GM12878 (cell line): ENCODE results near the gene CD2AP. TPM values are rescaled to one million over a fixed set of nuclear protein-coding genes. Genes with fewer than 3 reads are reported as not detected.

Source experiments
- ATAC-seq: fragments of 200-7000 bp; cut with Tn5 transposase; 3 replicates; pipeline ENCODE4 v1.9.1; 2020; ENCODE audit warnings: mild to moderate bottlenecking, moderate library complexity
- BruUV-seq: library from RNA; stranded (reverse); fragments of 400-500 nt; replicated peaks from 2 replicates; lab custom pipeline; 2021; lab: Mats Ljungman, UMichigan
- CTCF ChIA-PET: fragments of 300-600 bp; sonication (Branson Sonifier 250); formaldehyde crosslinking; extraction: SDS; loops from one replicate; lab custom pipeline; 2021; ENCODE audit warnings: inconsistent platforms; lab: Yijun Ruan, JAX
- POLR2A ChIA-PET: fragments of 350-600 bp; formaldehyde crosslinking; extraction: SDS; loops from one replicate; lab custom pipeline; 2021; ENCODE audit warnings: inconsistent platforms; lab: Charles Lee
- RAD21 ChIA-PET: fragments of 300-600 bp; sonication (Branson Sonifier 250); formaldehyde crosslinking; loops from one replicate; lab custom pipeline; 2023; ENCODE audit warnings: antibody characterized with exemption; ENCODE audit not compliant: unreplicated experiment; lab: Charles Lee
- SMC1A ChIA-PET: fragments of 300-600 bp; sonication (Branson Sonifier 250); formaldehyde crosslinking; loops from one replicate; lab custom pipeline; 2023; ENCODE audit not compliant: unreplicated experiment, uncharacterized antibody; lab: Charles Lee
- DNase-seq: peaks from one replicate; pipeline ENCODE4 v3.0.0-alpha.2; 2011; ENCODE audit warnings: low read depth, low spot score
- FAIRE-seq: peaks from 3 replicates; lab custom pipeline; 2011; peaks lifted over from hg19 to GRCh38; lab: Jason Lieb, UNC
- H2AFZ ChIP-seq: 2 replicates; pipeline ENCODE4 v1.6.0; 2011; ENCODE audit warnings: low read depth, low read length, control low read depth; ENCODE audit not compliant: control insufficient read depth
- H3K27ac ChIP-seq: 2 replicates; pipeline ENCODE4 v1.5.1; 2011; ENCODE audit warnings: control low read depth; ENCODE audit not compliant: control insufficient read depth, insufficient read depth
- H3K27me3 ChIP-seq, 2 experiments: replicated peaks in 1 of 2; 2 replicates each; pipeline versions ENCODE4 v1.6.0 to v1.6.1; 2011; ENCODE audit warnings: low read length in 1 of 2; ENCODE audit not compliant: control insufficient read depth in 2 of 2, insufficient read depth in 2 of 2
- H3K36me3 ChIP-seq, 2 experiments: 2 replicates each; pipeline ENCODE4 v1.5.1; 2011; ENCODE audit warnings: low read length in 1 of 2; ENCODE audit not compliant: control insufficient read depth in 2 of 2, insufficient read depth in 2 of 2
- H3K4me1 ChIP-seq: 2 replicates; pipeline ENCODE4 v1.6.1; 2011; ENCODE audit warnings: mild to moderate bottlenecking, low read length, moderate library complexity, mixed read lengths; ENCODE audit not compliant: control insufficient read depth, insufficient read depth
- H3K4me2 ChIP-seq: 2 replicates; pipeline ENCODE4 v1.6.0; 2011; ENCODE audit warnings: control low read depth; ENCODE audit not compliant: control insufficient read depth, insufficient read depth
- H3K4me3 ChIP-seq: fragments of 200-600 bp; sonication (generic); 2 replicates; pipeline ENCODE4 v1.5.1; 2016
- H3K79me2 ChIP-seq: 2 replicates; pipeline ENCODE4 v1.6.0; 2011; ENCODE audit warnings: low read length; ENCODE audit not compliant: control insufficient read depth, insufficient read depth
- H3K9ac ChIP-seq: 2 replicates; pipeline ENCODE4 v1.8.0; 2011; ENCODE audit warnings: low read length, control low read depth, mixed read lengths; ENCODE audit not compliant: control insufficient read depth, insufficient read depth
- H3K9me3 ChIP-seq: replicated peaks from 3 replicates; pipeline ENCODE4 v1.5.1; 2011; ENCODE audit warnings: mild to moderate bottlenecking, low read length; ENCODE audit not compliant: control insufficient read depth, insufficient read depth
- H4K20me1 ChIP-seq: 2 replicates; pipeline ENCODE4 v1.6.0; 2011; ENCODE audit not compliant: control insufficient read depth, insufficient read depth
- BHLHE40 ChIP-seq, 2 experiments: fragments of 450-650 bp in 1 of 2; IDR thresholded peaks; 2 replicates each; pipeline ENCODE4 v1.6.1; 2011 to 2017; ENCODE audit warnings: low read depth in 2 of 2, borderline replicate concordance in 1 of 2, improper control_type of control experiment in 1 of 2, low read length in 1 of 2, mild to moderate bottlenecking in 1 of 2
- BRCA1 ChIP-seq: IDR thresholded peaks from 2 replicates; pipeline ENCODE4 v1.6.1; 2011; ENCODE audit warnings: low read depth, low read length, improper control_type of control experiment
- CBX5 ChIP-seq: sonication (generic); IDR thresholded peaks from 2 replicates; pipeline ENCODE4 v1.6.1; 2016; ENCODE audit warnings: low read depth, moderate library complexity, mild to moderate bottlenecking, inconsistent platforms
- EP300 ChIP-seq, 2 experiments: fragments of 150-350 bp in 1 of 2; IDR thresholded peaks; 2 replicates each; pipeline ENCODE4 v1.6.1; 2011 to 2012; ENCODE audit warnings: low read depth in 2 of 2, low read length in 2 of 2, borderline replicate concordance in 1 of 2, improper control_type of control experiment in 1 of 2, inconsistent platforms in 1 of 2; ENCODE audit not compliant: control insufficient read depth in 1 of 2
- RELA ChIP-seq: fragments of 450-650 bp; IDR thresholded peaks from 2 replicates; pipeline ENCODE4 v1.8.0; 2014; ENCODE audit warnings: borderline replicate concordance; ENCODE audit not compliant: partially characterized antibody
- SMAD1 ChIP-seq: fragments of 450-650 bp; IDR thresholded peaks from 2 replicates; pipeline ENCODE4 v1.6.1; 2018; ENCODE audit warnings: mild to moderate bottlenecking, low read depth; ENCODE audit not compliant: partially characterized antibody
- ZNF622 ChIP-seq: fragments of 450-650 bp; IDR thresholded peaks from 2 replicates; pipeline ENCODE4 v1.6.1; 2017; ENCODE audit warnings: mild to moderate bottlenecking, inconsistent platforms
- ZZZ3 ChIP-seq: IDR thresholded peaks from 2 replicates; pipeline ENCODE4 v1.6.1; 2011; ENCODE audit warnings: low read depth; ENCODE audit not compliant: control insufficient read depth, insufficient read length
- WGBS: methylation state at CpG from one replicate; pipeline ENCODE4 v1.1.6; 2016; ENCODE audit warnings: low lambda C conversion rate; ENCODE audit not compliant: insufficient replicate concordance, insufficient coverage; ENCODE audit errors: missing lambda C conversion rate; 5-methylcytosine and 5-hydroxymethylcytosine counted together
- in situ Hi-C: fragments of 300-500 bp; cut with MboI; formaldehyde crosslinking; loops from 9 replicates; pipeline ENCODE4 v1.14.3; 2018; ENCODE audit warnings: mixed read lengths
- intact Hi-C: fragments of 100-400 bp; cut with micrococcal nuclease; formaldehyde crosslinking; loops from one replicate; pipeline ENCODE4 v1.14.2; 2022; ENCODE audit not compliant: unreplicated experiment
- polyA plus RNA-seq, 11 experiments: library from polyadenylated mRNA; depleted of rRNA in 4 of 11; unstranded in 6 of 11; stranded (reverse) in 5 of 11; fragments of >200 nt; fragmentation: Nextera tagmentation in 4 of 11; fragmentation: Illumina TruSeq in 1 of 11; extraction: Ambion mirVana in 4 of 11; extraction: Trizol in 1 of 11; gene quantifications; 1 replicate in 1 of 11; 2 replicates in 10 of 11; pipeline versions ENCODE4 v1.2.1 to v1.2.3, GENCODE V29; 2011 to 2016; ENCODE audit warnings: inconsistent platforms in 2 of 11, missing spikeins in 2 of 11, low read depth in 1 of 11
- total RNA-seq, 4 experiments: library from RNA; depleted of rRNA in 3 of 4; stranded (reverse); fragments of >200 nt in 3 of 4; fragmentation: Illumina TruSeq in 1 of 4; extraction: Trizol in 1 of 4; gene quantifications; 2 replicates each; pipeline versions ENCODE4 v1.2.1 to v1.2.3, GENCODE V29; 2013 to 2021
- TF ChIP-seq, protein P1 (sequence below): fragments of 450-650 bp; IDR thresholded peaks from 2 replicates; pipeline ENCODE4 v1.6.1; 2016; ENCODE audit warnings: mild to moderate bottlenecking, moderate library complexity, borderline replicate concordance
- TF ChIP-seq, protein P2 (sequence below): IDR thresholded peaks from 2 replicates; pipeline ENCODE4 v1.6.1; 2011; ENCODE audit warnings: borderline replicate concordance, low read depth, mild to moderate bottlenecking, moderate library complexity, mixed read lengths, low read length; ENCODE audit not compliant: insufficient read depth; ENCODE audit errors: extremely low read length
- TF ChIP-seq, protein P3 (sequence below): fragments of 450-650 bp; IDR thresholded peaks from 2 replicates; pipeline ENCODE4 v1.6.1; 2018; ENCODE audit warnings: mild to moderate bottlenecking, low read depth, moderate library complexity; ENCODE audit not compliant: partially characterized antibody

Gene CD2AP
- total and polyA plus RNA-seq, 10 of the 15 experiments (the other 5 are each of a cell fraction or from before 2014, with no cell fraction given) = 5.4 to 46.6 (median 20.9) TPM

DNA sequence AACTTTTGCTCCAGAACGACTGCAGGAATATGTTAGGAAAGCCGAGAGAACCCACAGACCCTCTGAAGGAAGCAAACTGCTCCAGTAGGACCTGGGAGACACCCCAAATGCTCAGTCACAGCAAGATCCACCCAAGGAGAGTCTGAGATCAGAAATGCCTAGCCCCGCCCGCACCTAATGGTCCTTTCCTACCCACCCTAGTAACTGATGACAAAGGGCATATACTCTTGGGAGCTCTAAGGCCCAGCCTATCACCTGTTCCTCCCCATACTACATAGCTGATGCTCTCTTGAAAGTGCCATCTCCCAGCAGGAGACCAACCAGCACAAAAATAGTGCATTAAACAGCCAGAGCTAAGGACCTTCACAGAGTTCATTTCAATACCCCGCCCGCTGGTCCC is 67.6 kb downstream of the CD2AP start:
- ChIA-PET POLR2A (interaction anchor here (1.1 kb wide), 1 partner anchor 68 kb away, joined by 3 read pairs; the partner anchor contains the start of gene CD2AP), SMC1A (interaction anchor here (1.0 kb wide), 1 partner anchor 10 kb away, joined by 4 read pairs; no protein-coding TSS in a partner anchor), RAD21 (no interaction called here), CTCF (interaction anchor here (0.6 to 1.0 kb wide), 2 partner anchors 9 to 1824 kb away, joined by 3 read pairs; no protein-coding TSS in a partner anchor)
- intact Hi-C loops = no loop called here
- no TSS peak for BruUV-seq
- 99% methylated on average over 6 of the region's 6 CpGs for WGBS
- Histone ChIP-seq H4K20me1 (no peaks in the 10 kb centered on the region), H3K36me3 (peaks cover 2 to 16% of the 10 kb centered on the region in 2 experiments), H3K4me2 (no peak overlapping the region), H3K9me3 (peaks cover 4% of the 10 kb centered on the region; the same call in 2 of the 3 replicates), H3K79me2 (no peaks in the 10 kb centered on the region; the same call in none of the 2 replicates), H3K4me1 (no peaks in the 10 kb centered on the region), H3K27ac (no peak overlapping the region), H3K4me3 (no peak overlapping the region), H3K9ac (no peak overlapping the region), H2AFZ (no peak overlapping the region), H3K27me3 (no peaks in the 10 kb centered on the region)
- ATAC-seq (peak; percentile 18; the same call in 1 of the 3 replicates), FAIRE-seq (no peak), DNase-seq (no peak)
- in situ Hi-C loops = no loop called here
- TF ChIP-seq, protein P1, sequence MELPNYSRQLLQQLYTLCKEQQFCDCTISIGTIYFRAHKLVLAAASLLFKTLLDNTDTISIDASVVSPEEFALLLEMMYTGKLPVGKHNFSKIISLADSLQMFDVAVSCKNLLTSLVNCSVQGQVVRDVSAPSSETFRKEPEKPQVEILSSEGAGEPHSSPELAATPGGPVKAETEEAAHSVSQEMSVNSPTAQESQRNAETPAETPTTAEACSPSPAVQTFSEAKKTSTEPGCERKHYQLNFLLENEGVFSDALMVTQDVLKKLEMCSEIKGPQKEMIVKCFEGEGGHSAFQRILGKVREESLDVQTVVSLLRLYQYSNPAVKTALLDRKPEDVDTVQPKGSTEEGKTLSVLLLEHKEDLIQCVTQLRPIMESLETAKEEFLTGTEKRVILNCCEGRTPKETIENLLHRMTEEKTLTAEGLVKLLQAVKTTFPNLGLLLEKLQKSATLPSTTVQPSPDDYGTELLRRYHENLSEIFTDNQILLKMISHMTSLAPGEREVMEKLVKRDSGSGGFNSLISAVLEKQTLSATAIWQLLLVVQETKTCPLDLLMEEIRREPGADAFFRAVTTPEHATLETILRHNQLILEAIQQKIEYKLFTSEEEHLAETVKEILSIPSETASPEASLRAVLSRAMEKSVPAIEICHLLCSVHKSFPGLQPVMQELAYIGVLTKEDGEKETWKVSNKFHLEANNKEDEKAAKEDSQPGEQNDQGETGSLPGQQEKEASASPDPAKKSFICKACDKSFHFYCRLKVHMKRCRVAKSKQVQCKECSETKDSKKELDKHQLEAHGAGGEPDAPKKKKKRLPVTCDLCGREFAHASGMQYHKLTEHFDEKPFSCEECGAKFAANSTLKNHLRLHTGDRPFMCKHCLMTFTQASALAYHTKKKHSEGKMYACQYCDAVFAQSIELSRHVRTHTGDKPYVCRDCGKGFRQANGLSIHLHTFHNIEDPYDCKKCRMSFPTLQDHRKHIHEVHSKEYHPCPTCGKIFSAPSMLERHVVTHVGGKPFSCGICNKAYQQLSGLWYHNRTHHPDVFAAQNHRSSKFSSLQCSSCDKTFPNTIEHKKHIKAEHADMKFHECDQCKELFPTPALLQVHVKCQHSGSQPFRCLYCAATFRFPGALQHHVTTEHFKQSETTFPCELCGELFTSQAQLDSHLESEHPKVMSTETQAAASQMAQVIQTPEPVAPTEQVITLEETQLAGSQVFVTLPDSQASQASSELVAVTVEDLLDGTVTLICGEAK = no peak
- TF ChIP-seq ZNF622 (no peak), SMAD1 (no peak), CBX5 (no peak), BHLHE40 (IDR thresholded peaks at IDR 0.05; ENCODE audit: borderline replicate concordance in 1 of 2, low read depth in 2 of 2, low read length in 1 of 2) (no peak), EP300 (IDR thresholded peaks at IDR 0.05; ENCODE audit: borderline replicate concordance in 1 of 2, control insufficient read depth in 1 of 2, low read depth in 2 of 2, low read length in 2 of 2) (no peak), ZZZ3 (no peak), BRCA1 (no peak), RELA (no peak)
- TF ChIP-seq, protein P2, sequence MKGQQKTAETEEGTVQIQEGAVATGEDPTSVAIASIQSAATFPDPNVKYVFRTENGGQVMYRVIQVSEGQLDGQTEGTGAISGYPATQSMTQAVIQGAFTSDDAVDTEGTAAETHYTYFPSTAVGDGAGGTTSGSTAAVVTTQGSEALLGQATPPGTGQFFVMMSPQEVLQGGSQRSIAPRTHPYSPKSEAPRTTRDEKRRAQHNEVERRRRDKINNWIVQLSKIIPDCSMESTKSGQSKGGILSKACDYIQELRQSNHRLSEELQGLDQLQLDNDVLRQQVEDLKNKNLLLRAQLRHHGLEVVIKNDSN = no peak
- TF ChIP-seq, protein P3, sequence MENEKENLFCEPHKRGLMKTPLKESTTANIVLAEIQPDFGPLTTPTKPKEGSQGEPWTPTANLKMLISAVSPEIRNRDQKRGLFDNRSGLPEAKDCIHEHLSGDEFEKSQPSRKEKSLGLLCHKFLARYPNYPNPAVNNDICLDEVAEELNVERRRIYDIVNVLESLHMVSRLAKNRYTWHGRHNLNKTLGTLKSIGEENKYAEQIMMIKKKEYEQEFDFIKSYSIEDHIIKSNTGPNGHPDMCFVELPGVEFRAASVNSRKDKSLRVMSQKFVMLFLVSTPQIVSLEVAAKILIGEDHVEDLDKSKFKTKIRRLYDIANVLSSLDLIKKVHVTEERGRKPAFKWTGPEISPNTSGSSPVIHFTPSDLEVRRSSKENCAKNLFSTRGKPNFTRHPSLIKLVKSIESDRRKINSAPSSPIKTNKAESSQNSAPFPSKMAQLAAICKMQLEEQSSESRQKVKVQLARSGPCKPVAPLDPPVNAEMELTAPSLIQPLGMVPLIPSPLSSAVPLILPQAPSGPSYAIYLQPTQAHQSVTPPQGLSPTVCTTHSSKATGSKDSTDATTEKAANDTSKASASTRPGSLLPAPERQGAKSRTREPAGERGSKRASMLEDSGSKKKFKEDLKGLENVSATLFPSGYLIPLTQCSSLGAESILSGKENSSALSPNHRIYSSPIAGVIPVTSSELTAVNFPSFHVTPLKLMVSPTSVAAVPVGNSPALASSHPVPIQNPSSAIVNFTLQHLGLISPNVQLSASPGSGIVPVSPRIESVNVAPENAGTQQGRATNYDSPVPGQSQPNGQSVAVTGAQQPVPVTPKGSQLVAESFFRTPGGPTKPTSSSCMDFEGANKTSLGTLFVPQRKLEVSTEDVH = no peak
